NAMALWA (cell line): ENCODE results near the gene PYGO2.
A peak's percentile ranks its signal among the peaks of the same experiment; 100 is the strongest.
"Not testable (repeated sequence)": the region's sequence is repeated elsewhere in the genome, so short reads cannot be mapped to it uniquely, and the experiment has no call there.

ENCODE experiments used
- DNase-seq: peaks from one replicate; pipeline ENCODE4 v3.0.0-alpha.2; 2015; ENCODE audit warnings: low spot score

Gene PYGO2

GRCh38 chr1:155000411-155000725 lies 38.8 kb upstream of the PYGO2 start:
- DNase-seq, result peak; percentile 80

GRCh38 chr1:154999571-155000410 lies 38.2 kb upstream of the PYGO2 start:
- peak; percentile 85 for DNase-seq

GRCh38 chr1:154998818-154999570 lies 37.4 kb upstream of the PYGO2 start:
- peak; percentile 97 for DNase-seq

GRCh38 chr1:154998201-154998780 lies 36.7 kb upstream of the PYGO2 start:
- peak; percentile 28 for DNase-seq

GRCh38 chr1:154996966-154997701 lies 35.6 kb upstream of the PYGO2 start:
- DNase-seq, result no peak

GRCh38 chr1:154995301-154995983 lies 33.9 kb upstream of the PYGO2 start:
- peak; percentile 43 for DNase-seq

GRCh38 chr1:154994591-154994990 lies 33.0 kb upstream of the PYGO2 start:
- DNase-seq, result peak; percentile 80

GRCh38 chr1:154994269-154994587 lies 32.6 kb upstream of the PYGO2 start:
- DNase-seq, result no peak

GRCh38 chr1:154993572-154994268 lies 32.1 kb upstream of the PYGO2 start, which contains the start of gene LENEP:
LENEP (plus strand) TSS chr1:154993586; CDS start chr1:154993608, 22 bp downstream.
- peak; percentile 26 for DNase-seq

GRCh38 chr1:154992721-154993571 lies 31.4 kb upstream of the PYGO2 start:
- peak; percentile 33 for DNase-seq

GRCh38 chr1:154990276-154990675 lies 28.7 kb upstream of the PYGO2 start:
- DNase-seq, result no peak

- DNase-seq, result no peak
These were observed 27.7 kb upstream of the PYGO2 start for GRCh38 chr1:154989195-154989860.

GRCh38 chr1:154988058-154988954 lies 26.7 kb upstream of the PYGO2 start:
- DNase-seq, result no peak

- no peak for DNase-seq
These were observed 25.7 kb upstream of the PYGO2 start for GRCh38 chr1:154987326-154987725.

- DNase-seq, result not testable (repeated sequence)
These were observed 25.2 kb upstream of the PYGO2 start for GRCh38 chr1:154986736-154987135.

GRCh38 chr1:154983776-154984466 lies 22.3 kb upstream of the PYGO2 start:
- no peak for DNase-seq

GRCh38 chr1:154982897-154983648 lies 21.5 kb upstream of the PYGO2 start, which contains the start of gene FLAD1:
FLAD1 (plus strand) TSS chr1:154983344; CDS start chr1:154983695, 351 bp downstream.
- peak; percentile 100 for DNase-seq
